A673 (cell line): ENCODE data around the gene ZNF341. TPM values are rescaled to one million over a fixed set of nuclear protein-coding genes. Genes with fewer than 3 reads are reported as not detected.

Experiments
- BruUV-seq: library from RNA; stranded (reverse); fragments of 400-500 nt; replicated peaks from 2 replicates; lab custom pipeline; 2021; lab: Mats Ljungman, UMichigan
- CTCF ChIA-PET: fragments of 300-600 bp; sonication (Branson Sonifier 250); formaldehyde crosslinking; loops from one replicate; lab custom pipeline; 2022; ENCODE audit warnings: antibody characterized with exemption; lab: Charles Lee
- POLR2A ChIA-PET: fragments of 300-600 bp; sonication (Branson Sonifier 250); formaldehyde crosslinking; loops from one replicate; lab custom pipeline; 2022; ENCODE audit warnings: antibody characterized with exemption; ENCODE audit not compliant: low non-redundant PET; lab: Charles Lee
- DNase-seq: peaks from one replicate; pipeline ENCODE4 v3.0.0-alpha.2; 2015; ENCODE audit warnings: low spot score
- H3K27ac ChIP-seq: fragments of 200-600 bp; sonication (generic); 2 replicates; pipeline ENCODE4 v1.5.1; 2016; ENCODE audit warnings: mixed run types, low read depth, mild to moderate bottlenecking, mixed read lengths, antibody characterized with exemption, low read length; ENCODE audit not compliant: poor library complexity, severe bottlenecking
- H3K27me3 ChIP-seq: fragments of 200-600 bp; sonication (generic); replicated peaks from 2 replicates; pipeline ENCODE4 v1.6.1; 2017; ENCODE audit warnings: mixed run types, low read depth, mild to moderate bottlenecking, mixed read lengths, antibody characterized with exemption, low read length; ENCODE audit not compliant: insufficient read depth, poor library complexity
- H3K36me3 ChIP-seq: fragments of 200-600 bp; sonication (generic); 2 replicates; pipeline ENCODE4 v1.6.1; 2016; ENCODE audit warnings: mixed run types, mild to moderate bottlenecking, mixed read lengths, antibody characterized with exemption, low read length; ENCODE audit not compliant: insufficient read depth, poor library complexity, severe bottlenecking
- H3K4me1 ChIP-seq: fragments of 200-600 bp; sonication (generic); 2 replicates; pipeline ENCODE4 v1.6.1; 2017; ENCODE audit warnings: mixed run types, mild to moderate bottlenecking, mixed read lengths, antibody characterized with exemption, low read length; ENCODE audit not compliant: insufficient read depth, poor library complexity, severe bottlenecking
- H3K4me3 ChIP-seq: fragments of 200-600 bp; sonication (generic); 2 replicates; pipeline ENCODE4 v1.5.1; 2016; ENCODE audit warnings: low read depth, mixed run types, mild to moderate bottlenecking, mixed read lengths, low read length; ENCODE audit not compliant: poor library complexity, severe bottlenecking
- H3K9me3 ChIP-seq: fragments of 200-600 bp; sonication (generic); 2 replicates; pipeline ENCODE4 v1.6.1; 2016; ENCODE audit warnings: mixed run types, low read depth, mild to moderate bottlenecking, mixed read lengths, antibody characterized with exemption, low read length; ENCODE audit not compliant: poor library complexity, severe bottlenecking
- CTCF ChIP-seq: fragments of 300-800, 200-600 bp; sonication (generic); conservative IDR thresholded peaks from 2 replicates; pipeline ENCODE4 v1.5.1; 2017; ENCODE audit warnings: low read depth, mild to moderate bottlenecking, antibody characterized with exemption, low read length, moderate library complexity, mixed read lengths
- EZH2 ChIP-seq: fragments of 200-600 bp; sonication (generic); IDR thresholded peaks from 2 replicates; pipeline ENCODE4 v1.6.1; 2017; ENCODE audit warnings: borderline replicate concordance, low read depth, mild to moderate bottlenecking, mixed read lengths, antibody characterized with exemption, low read length; ENCODE audit not compliant: poor library complexity, severe bottlenecking
- intact Hi-C: fragments of 100-400 bp; cut with micrococcal nuclease; formaldehyde crosslinking; loops from one replicate; pipeline ENCODE4 v1.10.0; 2022; ENCODE audit not compliant: unreplicated experiment
- total RNA-seq: library from RNA; stranded (reverse); gene quantifications from 2 replicates; pipeline ENCODE4 v1.2.3, GENCODE V29; 2021

ZNF341 gene
- total RNA-seq, 1 experiment from 2014 or later = 5.0 TPM

- no peak for DNase-seq
- no peaks in the 10 kb centered on the region for H3K9me3 ChIP-seq
- TF ChIP-seq EZH2 = no peak
- no peak for TF ChIP-seq CTCF
- H3K4me3 ChIP-seq = no peak overlapping the region
- ChIA-PET CTCF (no interaction called here), POLR2A (interaction anchor here (0.5 kb wide), 1 partner anchor 284 kb away, joined by 3 read pairs; the partner anchor contains the start of gene EIF2S2)
- H3K27ac ChIP-seq = peak overlapping the region; percentile 7
- intact Hi-C loops = no loop called here
- H3K36me3 ChIP-seq = no peaks in the 10 kb centered on the region
- BruUV-seq = no TSS peak
- H3K4me1 ChIP-seq = peaks cover 50% of the 10 kb centered on the region
- no peaks in the 10 kb centered on the region for H3K27me3 ChIP-seq
Observed at GRCh38 chr20:33828326-33828844, 96.6 kb downstream of the ZNF341 start.

- DNase-seq = no peak
- no peaks in the 10 kb centered on the region for H3K27me3 ChIP-seq
- BruUV-seq = no TSS peak
- H3K36me3 ChIP-seq = no peaks in the 10 kb centered on the region
- H3K4me3 ChIP-seq = no peak overlapping the region
- H3K27ac ChIP-seq = peak overlapping the region; percentile 51
- H3K9me3 ChIP-seq = no peaks in the 10 kb centered on the region
- TF ChIP-seq EZH2 (no peak), CTCF (no peak)
- intact Hi-C loops = no loop called here
- H3K4me1 ChIP-seq = peaks cover 54% of the 10 kb centered on the region
- ChIA-PET POLR2A (no interaction called here), CTCF (no interaction called here)
Observed at GRCh38 chr20:33828967-33829560, 97.3 kb downstream of the ZNF341 start.

GRCh38 chr20:33829636-33830035 lies 97.8 kb downstream of the ZNF341 start:
- TF ChIP-seq CTCF (no peak), EZH2 (no peak)
- H3K27me3 ChIP-seq = no peaks in the 10 kb centered on the region
- intact Hi-C loops = no loop called here
- DNase-seq = no peak
- no peaks in the 10 kb centered on the region for H3K36me3 ChIP-seq
- ChIA-PET POLR2A (no interaction called here), CTCF (no interaction called here)
- no peaks in the 10 kb centered on the region for H3K9me3 ChIP-seq
- peak overlapping the region; percentile 21 for H3K27ac ChIP-seq
- peaks cover 54% of the 10 kb centered on the region for H3K4me1 ChIP-seq
- no peak overlapping the region for H3K4me3 ChIP-seq
- no TSS peak for BruUV-seq
